GM08714 (cell line): ENCODE data around the gene RAPGEF3.
A peak's percentile ranks its signal among the peaks of the same experiment; 100 is the strongest.

ENCODE experiments used
- H3K4me3 ChIP-seq: fragments of 200-500 bp; sonication (Bioruptor generic); 2 replicates; pipeline ENCODE4 v1.5.1; 2014; ENCODE audit warnings: mild to moderate bottlenecking, low read length, inconsistent platforms
- ZNF274 ChIP-seq: IDR thresholded peaks from 2 replicates; pipeline ENCODE4 v1.6.1; 2012; ENCODE audit warnings: mild to moderate bottlenecking, low read depth, low read length

Gene RAPGEF3

DNA sequence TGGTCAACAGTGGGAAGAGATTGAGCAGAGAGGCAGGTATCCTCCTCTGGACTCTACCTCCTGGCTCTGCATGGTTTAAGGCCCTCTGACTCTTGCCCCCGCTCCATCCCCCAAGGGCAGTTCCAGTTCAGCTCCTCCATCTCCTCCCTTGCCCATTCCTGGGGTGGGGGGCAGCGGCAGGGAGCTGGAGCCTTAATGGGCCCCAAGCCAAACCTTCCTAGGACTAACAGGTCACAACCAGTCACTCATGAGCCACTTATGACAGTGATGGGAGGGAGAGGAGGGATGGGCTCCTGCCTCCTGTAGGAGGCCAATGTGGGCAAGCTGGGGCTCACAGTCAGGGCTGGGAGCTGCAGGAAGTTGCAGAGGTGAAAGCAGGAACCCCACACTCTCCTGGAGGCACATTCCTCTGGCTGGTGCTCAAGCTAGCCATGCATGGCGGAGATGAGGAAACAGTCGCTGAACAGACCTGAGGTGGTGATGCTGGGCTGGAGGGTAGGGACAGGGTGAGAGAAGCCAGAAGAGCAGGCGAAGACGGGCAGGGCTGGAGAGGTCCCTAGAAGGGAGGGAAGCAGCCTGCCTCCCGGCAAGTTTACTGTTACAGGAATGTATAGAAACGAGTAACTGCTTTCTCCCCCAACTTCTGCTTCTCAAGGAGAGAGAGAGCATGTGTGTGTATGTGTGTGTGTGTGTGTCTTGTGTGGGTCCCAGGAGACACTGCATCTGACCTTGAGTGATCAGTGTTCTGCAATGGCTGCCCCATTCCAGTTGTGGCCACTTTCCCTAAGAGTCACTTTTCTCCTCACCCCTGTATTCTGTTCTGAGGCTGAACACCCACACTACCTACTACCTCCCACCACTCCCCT lies 5.0 kb upstream of the RAPGEF3 start:
- H3K4me3 ChIP-seq, result no peak overlapping the region
- TF ChIP-seq ZNF274, result no peak

DNA sequence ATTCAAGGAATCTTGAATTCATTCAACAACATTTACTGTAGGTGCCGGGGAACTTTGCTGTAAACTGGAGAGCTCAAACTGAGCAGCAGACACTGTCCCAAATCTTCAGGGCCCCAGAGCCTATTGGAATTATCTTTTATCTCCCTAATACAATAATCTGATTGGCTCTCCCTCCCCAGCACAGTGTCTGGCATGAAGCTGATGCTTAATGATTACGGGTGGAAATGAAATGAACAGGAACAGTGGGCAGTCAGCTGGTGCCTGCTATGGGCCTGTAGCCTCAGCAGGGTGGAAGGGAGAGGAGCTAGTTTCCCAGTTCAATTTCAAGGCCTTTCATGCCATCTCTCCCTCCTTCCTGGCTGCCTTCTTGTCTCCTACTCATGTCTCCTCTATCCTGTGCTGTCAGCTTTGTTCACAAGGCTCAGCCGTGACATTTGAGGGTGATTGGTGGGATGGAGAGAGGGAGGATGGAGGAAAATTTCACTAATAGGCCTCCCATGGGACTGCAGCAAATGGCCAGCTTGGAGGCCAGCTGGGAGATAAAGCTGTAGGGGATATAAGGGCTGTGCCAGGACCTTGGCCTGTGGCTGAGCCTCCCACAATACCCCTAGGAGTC lies 4.3 kb upstream of the RAPGEF3 start:
- TF ChIP-seq ZNF274, result no peak
- no peak overlapping the region for H3K4me3 ChIP-seq

- peak overlapping the region; percentile 47; the same call in 1 of the 2 replicates for H3K4me3 ChIP-seq
- TF ChIP-seq ZNF274, result no peak
These were observed 171 bp downstream of the RAPGEF3 start for GRCh38 chr12:47758584-47758833.

- H3K4me3 ChIP-seq, result no peak overlapping the region; the same call in 1 of the 2 replicates
- TF ChIP-seq ZNF274, result no peak
These were observed 668 bp downstream of the RAPGEF3 start for GRCh38 chr12:47757840-47758583.

- TF ChIP-seq ZNF274, result no peak
- no peak overlapping the region for H3K4me3 ChIP-seq
These were observed 1.3 kb downstream of the RAPGEF3 start for GRCh38 chr12:47757364-47757839.

DNA sequence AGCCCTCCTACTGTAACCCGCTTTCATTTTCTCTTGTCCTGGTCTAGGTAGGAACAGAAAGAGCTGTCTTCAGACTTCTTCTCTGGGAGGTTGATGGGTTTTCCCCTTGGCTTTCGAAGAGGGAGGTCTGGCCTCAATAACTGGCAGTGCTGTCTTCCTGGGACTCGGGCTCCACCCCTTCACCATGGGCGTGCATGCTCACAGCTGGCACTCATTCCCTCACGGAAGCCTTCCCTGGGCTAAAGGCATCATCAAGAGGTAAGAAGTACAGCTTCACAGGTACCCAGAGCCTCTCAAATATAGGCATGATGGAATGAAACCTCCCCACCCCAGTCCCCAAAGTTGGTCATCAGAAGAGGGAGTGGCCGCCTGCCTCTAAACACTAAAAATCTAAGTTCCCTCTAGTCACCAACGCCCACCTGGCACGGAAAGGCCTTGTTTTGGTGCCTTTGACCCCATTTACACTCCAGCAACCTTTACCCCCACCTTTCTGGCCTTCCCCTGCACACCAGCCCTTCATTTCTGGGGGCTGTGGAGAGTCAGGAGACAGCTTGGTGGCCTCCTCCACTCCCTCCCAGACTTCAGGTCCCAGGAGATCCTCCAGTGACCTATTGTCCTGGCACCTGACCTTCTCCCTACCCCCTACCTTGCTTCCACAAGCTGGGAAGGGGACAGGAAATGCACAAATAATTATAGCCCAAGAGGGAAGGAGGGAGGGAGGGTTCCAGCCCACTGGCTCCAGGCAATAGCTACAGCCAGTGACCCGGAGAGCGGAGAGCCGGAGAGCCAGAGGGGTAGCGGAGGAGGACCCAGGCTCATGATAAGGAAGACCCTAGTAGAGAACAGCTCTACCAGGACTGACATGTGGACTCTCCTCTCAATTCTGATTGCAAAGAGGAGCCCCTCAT lies 2.8 kb downstream of the RAPGEF3 start:
- no peak for TF ChIP-seq ZNF274
- no peak overlapping the region; the same call in 1 of the 2 replicates for H3K4me3 ChIP-seq

DNA sequence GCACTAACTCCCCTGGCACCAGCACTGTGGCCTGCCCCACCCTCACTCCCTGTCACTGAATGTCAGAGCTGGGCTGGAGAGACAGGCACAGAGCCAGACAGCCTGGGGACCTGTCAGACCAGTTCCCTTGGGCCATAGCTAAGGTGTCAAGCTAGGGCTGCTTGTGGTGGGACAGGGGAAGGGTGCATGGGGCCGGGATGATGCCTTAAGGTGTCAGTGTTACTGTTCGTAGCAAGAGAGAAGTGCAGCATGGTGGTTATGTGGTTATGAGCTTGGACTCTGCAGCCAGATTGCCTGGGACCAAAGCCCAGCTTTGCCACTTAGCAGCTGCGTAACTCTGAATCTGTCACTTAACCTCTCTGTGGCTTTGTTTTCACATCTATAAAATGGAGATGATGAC lies 3.8 kb downstream of the RAPGEF3 start:
- H3K4me3 ChIP-seq, result no peak overlapping the region
- no peak for TF ChIP-seq ZNF274

DNA sequence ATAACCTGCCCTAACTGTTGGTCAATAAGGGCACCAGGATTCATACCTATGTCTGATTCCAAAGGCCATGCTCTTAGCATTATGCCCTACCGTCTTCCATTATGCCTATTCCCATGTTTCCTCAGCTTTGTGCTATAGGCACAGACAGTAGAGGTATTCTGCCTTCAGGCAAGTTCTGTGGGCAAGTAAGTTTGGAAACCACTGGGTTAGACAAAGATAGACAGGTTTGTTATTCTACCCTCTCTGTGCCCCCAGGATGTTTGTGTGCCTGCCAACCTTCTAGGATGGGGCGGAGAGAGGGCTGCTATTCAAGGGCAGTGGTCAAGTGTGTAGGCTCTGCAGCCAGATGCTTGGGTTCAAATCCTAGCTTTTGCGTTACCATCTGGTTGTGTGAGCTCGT lies 4.6 kb downstream of the RAPGEF3 start:
- TF ChIP-seq ZNF274, result no peak
- no peak overlapping the region for H3K4me3 ChIP-seq

DNA sequence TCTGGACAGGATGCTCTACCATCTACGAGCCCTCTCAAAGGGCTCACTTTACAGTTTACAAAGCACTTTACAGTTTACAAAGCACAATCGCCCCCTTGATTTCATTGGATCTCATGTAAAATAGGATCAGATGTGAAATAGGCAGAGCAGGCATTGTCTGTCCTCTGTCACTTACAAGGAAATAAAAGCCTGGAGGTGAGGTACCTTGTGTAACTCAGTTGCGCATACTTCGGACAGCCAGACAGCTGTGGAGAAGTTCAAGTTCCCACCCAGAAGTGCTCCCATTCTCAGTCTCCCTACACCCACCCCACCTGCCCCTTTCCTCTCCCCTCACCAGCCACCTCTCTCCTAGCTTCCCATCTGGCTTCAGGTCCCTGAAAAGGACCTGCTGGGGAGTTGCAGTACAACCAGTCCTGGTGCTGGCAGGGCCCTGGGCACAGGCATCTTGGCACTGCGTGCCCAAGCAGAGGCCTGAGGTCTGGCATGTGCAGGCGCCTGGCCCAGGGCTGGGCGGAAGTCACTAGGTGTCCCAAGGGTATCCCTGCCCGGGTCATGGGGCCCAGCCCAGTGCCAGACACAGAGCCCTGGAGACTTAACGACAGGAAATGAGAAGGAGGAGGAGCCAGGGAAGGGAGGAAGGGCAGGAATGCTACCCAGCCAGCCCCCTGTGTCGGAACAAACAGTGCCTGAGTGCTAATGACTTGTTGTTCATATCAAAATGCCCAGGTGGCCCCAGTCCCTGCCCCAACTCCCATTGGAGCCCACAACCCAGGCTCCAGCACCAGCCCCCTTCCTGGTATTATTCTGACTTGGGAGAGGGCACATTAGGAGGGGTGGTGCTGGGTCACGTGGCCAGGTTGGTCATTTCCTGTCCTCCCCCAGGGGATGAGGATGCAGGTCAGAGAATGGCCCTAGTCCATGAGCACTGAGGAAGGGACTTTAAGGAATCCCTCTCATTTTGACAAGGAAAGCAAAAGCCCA lies 5.4 kb downstream of the RAPGEF3 start:
- H3K4me3 ChIP-seq, result no peak overlapping the region
- no peak for TF ChIP-seq ZNF274

GRCh38 chr12:47752552-47752951 lies 6.1 kb downstream of the RAPGEF3 start:
- H3K4me3 ChIP-seq, result no peak overlapping the region
- TF ChIP-seq ZNF274, result no peak

DNA sequence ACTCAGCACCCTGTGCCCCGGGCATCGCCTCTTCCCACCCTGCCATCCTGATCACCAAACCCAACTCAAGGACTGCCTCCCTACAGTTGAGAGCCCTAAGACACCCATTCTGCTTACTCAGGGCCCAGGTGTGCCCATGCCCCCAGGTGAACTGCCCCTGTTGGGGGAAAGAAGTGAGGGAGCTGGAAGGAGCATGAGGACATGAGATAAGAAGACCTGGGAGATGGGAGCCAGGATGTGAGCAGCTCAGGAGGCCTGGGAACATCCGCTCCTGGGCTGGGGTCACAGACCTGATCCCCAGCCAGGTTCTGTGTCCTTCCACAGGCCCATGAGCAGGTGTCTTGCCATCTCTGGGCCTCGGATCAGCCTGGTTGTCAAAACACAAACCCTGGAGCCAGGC lies 6.6 kb downstream of the RAPGEF3 start:
- no peak overlapping the region for H3K4me3 ChIP-seq
- TF ChIP-seq ZNF274, result no peak

GRCh38 chr12:47751561-47751960 lies 7.1 kb downstream of the RAPGEF3 start:
- no peak overlapping the region for H3K4me3 ChIP-seq
- no peak for TF ChIP-seq ZNF274
